ENCODE data around the gene RCAN1.

Gene RCAN1

DNA sequence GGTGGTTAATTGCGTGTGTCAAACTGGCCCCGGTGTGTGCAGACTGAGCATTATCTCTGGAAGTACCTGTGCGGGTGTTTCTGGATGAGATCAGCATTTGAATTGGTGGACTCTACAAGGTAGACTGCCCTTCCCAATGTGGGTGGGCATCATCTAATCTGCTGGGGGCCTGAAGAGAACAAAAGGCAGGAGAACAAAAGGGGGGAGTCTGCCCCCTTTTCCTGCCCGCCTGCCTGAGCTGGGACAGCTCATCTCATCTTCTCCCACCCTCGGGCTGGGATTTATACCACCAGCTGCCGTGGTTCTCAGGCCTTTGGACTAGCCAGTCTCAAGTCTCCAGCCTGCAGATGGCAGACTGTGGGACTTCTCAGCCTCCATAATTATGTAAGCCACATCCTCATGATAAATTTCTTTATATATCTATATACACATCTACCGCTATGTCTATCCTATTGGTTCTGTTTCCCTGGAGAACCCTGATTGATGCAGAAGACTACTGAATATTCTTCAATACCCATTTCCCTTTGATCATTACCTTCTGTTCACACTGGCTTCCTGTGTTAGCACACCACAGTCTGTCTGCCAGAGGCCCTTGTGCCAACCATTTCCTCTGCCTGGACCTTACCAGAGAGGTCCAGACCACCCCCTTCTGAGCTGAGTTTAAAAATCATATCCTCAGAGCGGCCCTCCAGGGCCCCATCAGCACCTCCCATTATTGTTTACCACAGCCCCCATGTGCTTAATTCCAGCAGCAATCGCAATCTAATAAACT, 25.2 kb downstream of the RCAN1 start:
- no peak overlapping the region for H4K91ac ChIP-seq (ENCODE audit: low read depth, low read length)
- H2AFZ ChIP-seq (ENCODE audit: insufficient read depth, low read length, poor library complexity) = no peak overlapping the region
- H4K12ac ChIP-seq (ENCODE audit: low read depth, low read length) = no peak overlapping the region
- no peak overlapping the region for H4K8ac ChIP-seq (ENCODE audit: low read depth, low read length)
- WGBS (ENCODE audit: extremely low coverage, insufficient coverage, insufficient read length) = no CpG with 5 or more reads among the region's 9 CpGs
- H3K4ac ChIP-seq (ENCODE audit: low read depth, low read length) = no peak overlapping the region
- H3K23ac ChIP-seq (ENCODE audit: low read length) = no peak overlapping the region
- H3K27me3 ChIP-seq (ENCODE audit: insufficient read depth, low read length) = no peaks in the 10 kb centered on the region
- H2BK5ac ChIP-seq (ENCODE audit: low read depth, low read length, poor library complexity) = no peak overlapping the region
- no peaks in the 10 kb centered on the region for H3K9me3 ChIP-seq (ENCODE audit: insufficient read depth, low read depth, low read length)
- no peak for DNase-seq
- H3K79me2 ChIP-seq (ENCODE audit: control insufficient read depth, insufficient read depth, low read length, poor library complexity) = no peaks in the 10 kb centered on the region
- no peak overlapping the region for H3K4me3 ChIP-seq (ENCODE audit: low read depth, low read length)
- H3K4me2 ChIP-seq (ENCODE audit: low read length) = no peak overlapping the region
- no peak overlapping the region for H2BK120ac ChIP-seq (ENCODE audit: insufficient read depth, low read length, poor library complexity)
- H3K79me1 ChIP-seq (ENCODE audit: low read length) = peaks cover 2% of the 10 kb centered on the region
- no peak overlapping the region for H3K9ac ChIP-seq (ENCODE audit: low read length)
- peaks cover under 1 to 3% of the 10 kb centered on the region in 2 experiments for H3K4me1 ChIP-seq (ENCODE audit: control insufficient read depth in 1 of 2, insufficient read depth in 2 of 2, low read length in 2 of 2)
- H2AK5ac ChIP-seq (ENCODE audit: low read length) = no peak overlapping the region
- H2BK12ac ChIP-seq (ENCODE audit: low read length) = no peak overlapping the region
- H3K36me3 ChIP-seq (ENCODE audit: control insufficient read depth in 1 of 2, insufficient read depth in 2 of 2, low read length in 2 of 2) = no peaks in the 10 kb centered on the region
- no peak overlapping the region for H3K14ac ChIP-seq (ENCODE audit: low read length)
- H3K18ac ChIP-seq (ENCODE audit: low read length) = no peak overlapping the region
- H3K27ac ChIP-seq (ENCODE audit: low read depth, low read length) = no peak overlapping the region

DNA sequence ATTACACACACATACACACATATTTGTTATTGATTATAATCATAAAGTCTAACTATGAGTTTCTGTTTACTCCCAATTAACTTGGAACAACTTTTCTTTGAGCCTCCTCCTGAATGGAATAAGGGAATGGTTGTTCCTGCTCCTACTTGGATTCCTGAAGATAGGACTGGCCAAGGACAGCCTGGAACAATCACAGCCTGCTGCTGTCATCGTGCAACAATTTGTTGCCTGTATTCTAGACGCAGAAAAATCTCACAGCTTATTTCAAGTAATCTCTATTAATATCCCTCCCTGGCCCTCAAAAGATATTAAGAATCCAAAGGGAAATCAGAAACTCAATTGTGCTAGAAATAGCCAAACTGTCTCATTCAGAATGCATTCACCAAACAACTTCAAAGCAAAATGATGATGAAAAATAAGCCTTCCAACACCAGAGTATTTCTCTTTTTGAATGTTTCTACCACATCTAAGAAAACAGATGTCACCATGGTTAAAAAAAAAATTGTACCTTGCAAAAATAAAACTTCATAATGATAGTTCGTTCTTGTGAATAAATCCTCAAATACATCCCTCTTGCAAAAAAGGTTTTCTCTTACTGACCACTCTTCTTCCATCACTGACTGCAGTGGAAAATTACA, 30.9 kb downstream of the RCAN1 start:
- no CpG with 5 or more reads among the region's 3 CpGs for WGBS (ENCODE audit: extremely low coverage, insufficient coverage, insufficient read length)
- H3K27me3 ChIP-seq (ENCODE audit: insufficient read depth, low read length) = no peaks in the 10 kb centered on the region
- no peak overlapping the region for H2BK12ac ChIP-seq (ENCODE audit: low read length)
- peaks cover 0 to 2% of the 10 kb centered on the region in 2 experiments for H3K4me1 ChIP-seq (ENCODE audit: control insufficient read depth in 1 of 2, insufficient read depth in 2 of 2, low read length in 2 of 2)
- H3K4me2 ChIP-seq (ENCODE audit: low read length) = no peak overlapping the region
- no peak overlapping the region for H2BK120ac ChIP-seq (ENCODE audit: insufficient read depth, low read length, poor library complexity)
- H3K14ac ChIP-seq (ENCODE audit: low read length) = no peak overlapping the region
- H3K9me3 ChIP-seq (ENCODE audit: insufficient read depth, low read depth, low read length) = no peaks in the 10 kb centered on the region
- no peak overlapping the region for H3K27ac ChIP-seq (ENCODE audit: low read depth, low read length)
- no peak overlapping the region for H3K9ac ChIP-seq (ENCODE audit: low read length)
- no peak overlapping the region for H4K91ac ChIP-seq (ENCODE audit: low read depth, low read length)
- no peak overlapping the region for H3K23ac ChIP-seq (ENCODE audit: low read length)
- no peak overlapping the region for H2AFZ ChIP-seq (ENCODE audit: insufficient read depth, low read length, poor library complexity)
- H3K18ac ChIP-seq (ENCODE audit: low read length) = no peak overlapping the region
- no peak overlapping the region for H2BK5ac ChIP-seq (ENCODE audit: low read depth, low read length, poor library complexity)
- no peak overlapping the region for H3K4me3 ChIP-seq (ENCODE audit: low read depth, low read length)
- no peak overlapping the region for H3K4ac ChIP-seq (ENCODE audit: low read depth, low read length)
- H4K12ac ChIP-seq (ENCODE audit: low read depth, low read length) = no peak overlapping the region
- peaks cover 4% of the 10 kb centered on the region for H3K79me1 ChIP-seq (ENCODE audit: low read length)
- H3K36me3 ChIP-seq (ENCODE audit: control insufficient read depth in 1 of 2, insufficient read depth in 2 of 2, low read length in 2 of 2) = no peaks in the 10 kb centered on the region
- no peak overlapping the region for H2AK5ac ChIP-seq (ENCODE audit: low read length)
- no peaks in the 10 kb centered on the region for H3K79me2 ChIP-seq (ENCODE audit: control insufficient read depth, insufficient read depth, low read length, poor library complexity)
- DNase-seq = no peak
- H4K8ac ChIP-seq (ENCODE audit: low read depth, low read length) = no peak overlapping the region

DNA sequence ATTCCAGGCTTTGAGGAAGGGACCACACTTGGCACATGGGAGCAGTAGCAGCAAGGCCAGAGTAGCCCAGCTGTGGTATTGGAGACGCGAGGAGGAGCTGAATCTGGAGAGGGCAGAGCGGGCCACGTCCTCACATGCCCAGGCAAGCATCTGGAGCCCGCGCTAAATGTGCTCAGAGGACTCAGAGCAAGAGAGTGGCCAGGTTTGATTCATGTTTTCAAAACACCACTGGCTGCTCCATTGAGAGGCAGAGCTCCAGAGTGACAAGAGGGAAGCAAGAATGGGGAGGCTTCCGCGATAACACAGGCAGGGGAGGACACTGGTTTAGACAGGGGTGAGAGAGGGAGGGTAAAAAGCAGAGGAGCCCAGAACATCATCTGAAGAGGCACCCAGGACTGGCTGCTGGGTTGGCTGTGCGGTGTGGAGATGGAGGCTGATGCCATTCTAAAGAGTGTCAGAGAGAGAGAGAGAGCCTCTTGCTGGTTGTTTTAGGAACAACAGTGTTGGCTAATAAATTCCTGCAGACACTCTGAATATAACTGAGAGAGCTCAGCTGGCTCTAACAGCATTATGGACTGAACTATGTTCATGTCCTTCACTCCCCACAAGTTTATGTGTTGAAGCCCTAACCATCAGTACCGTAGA, 32.3 kb downstream of the RCAN1 start:
- Histone ChIP-seq H3K27ac (ENCODE audit: low read depth, low read length) (no peak overlapping the region), H2BK12ac (ENCODE audit: low read length) (peak overlapping the region; percentile 74), H3K4me2 (ENCODE audit: low read length) (no peak overlapping the region), H3K36me3 (ENCODE audit: control insufficient read depth in 1 of 2, insufficient read depth in 2 of 2, low read length in 2 of 2) (no peaks in the 10 kb centered on the region), H3K4me3 (ENCODE audit: low read depth, low read length) (no peak overlapping the region), H2BK5ac (ENCODE audit: low read depth, low read length, poor library complexity) (peak overlapping the region; percentile 16), H3K9me3 (ENCODE audit: insufficient read depth, low read depth, low read length) (no peaks in the 10 kb centered on the region), H3K4ac (ENCODE audit: low read depth, low read length) (no peak overlapping the region), H2AK5ac (ENCODE audit: low read length) (peak overlapping the region; percentile 60), H4K8ac (ENCODE audit: low read depth, low read length) (peak overlapping the region; percentile 22), H3K9ac (ENCODE audit: low read length) (no peak overlapping the region), H3K14ac (ENCODE audit: low read length) (peak overlapping the region; percentile 30), H3K23ac (ENCODE audit: low read length) (no peak overlapping the region), H3K18ac (ENCODE audit: low read length) (peak overlapping the region; percentile 30), H4K12ac (ENCODE audit: low read depth, low read length) (no peak overlapping the region), H3K27me3 (ENCODE audit: insufficient read depth, low read length) (no peaks in the 10 kb centered on the region), H4K91ac (ENCODE audit: low read depth, low read length) (peak overlapping the region; percentile 55), H3K79me1 (ENCODE audit: low read length) (peaks cover 4% of the 10 kb centered on the region), H2BK120ac (ENCODE audit: insufficient read depth, low read length, poor library complexity) (peak overlapping the region; percentile 27), H3K4me1 (ENCODE audit: control insufficient read depth in 1 of 2, insufficient read depth in 2 of 2, low read length in 2 of 2) (peaks cover 4 to 7% of the 10 kb centered on the region in 2 experiments), H3K79me2 (ENCODE audit: control insufficient read depth, insufficient read depth, low read length, poor library complexity) (no peaks in the 10 kb centered on the region), H2AFZ (ENCODE audit: insufficient read depth, low read length, poor library complexity) (no peak overlapping the region)
- peak; percentile 32 to 72 for DNase-seq
- no CpG with 5 or more reads among the region's 10 CpGs for WGBS (ENCODE audit: extremely low coverage, insufficient coverage, insufficient read length)

- Histone ChIP-seq H2AK5ac (ENCODE audit: low read length) (no peak overlapping the region), H3K4me2 (ENCODE audit: low read length) (no peak overlapping the region), H3K27ac (ENCODE audit: low read depth, low read length) (no peak overlapping the region), H3K4me1 (ENCODE audit: control insufficient read depth in 1 of 2, insufficient read depth in 2 of 2, low read length in 2 of 2) (peaks cover 4 to 7% of the 10 kb centered on the region in 2 experiments), H3K18ac (ENCODE audit: low read length) (no peak overlapping the region), H3K27me3 (ENCODE audit: insufficient read depth, low read length) (no peaks in the 10 kb centered on the region), H3K4ac (ENCODE audit: low read depth, low read length) (no peak overlapping the region), H3K36me3 (ENCODE audit: control insufficient read depth in 1 of 2, insufficient read depth in 2 of 2, low read length in 2 of 2) (no peaks in the 10 kb centered on the region), H3K9ac (ENCODE audit: low read length) (no peak overlapping the region), H4K91ac (ENCODE audit: low read depth, low read length) (no peak overlapping the region), H3K23ac (ENCODE audit: low read length) (no peak overlapping the region), H3K79me1 (ENCODE audit: low read length) (peaks cover 4% of the 10 kb centered on the region), H4K12ac (ENCODE audit: low read depth, low read length) (no peak overlapping the region), H3K9me3 (ENCODE audit: insufficient read depth, low read depth, low read length) (no peaks in the 10 kb centered on the region), H2BK5ac (ENCODE audit: low read depth, low read length, poor library complexity) (no peak overlapping the region), H3K79me2 (ENCODE audit: control insufficient read depth, insufficient read depth, low read length, poor library complexity) (no peaks in the 10 kb centered on the region), H4K8ac (ENCODE audit: low read depth, low read length) (no peak overlapping the region), H2BK12ac (ENCODE audit: low read length) (no peak overlapping the region), H3K4me3 (ENCODE audit: low read depth, low read length) (no peak overlapping the region), H2AFZ (ENCODE audit: insufficient read depth, low read length, poor library complexity) (no peak overlapping the region), H3K14ac (ENCODE audit: low read length) (no peak overlapping the region), H2BK120ac (ENCODE audit: insufficient read depth, low read length, poor library complexity) (no peak overlapping the region)
- WGBS (ENCODE audit: extremely low coverage, insufficient coverage, insufficient read length) = no CpG with 5 or more reads among the region's 9 CpGs
- peak; percentile 93 to 94 for DNase-seq
These were observed 34.7 kb downstream of the RCAN1 start for GRCh38 chr21:34580181-34580700.

Data from trophoblast cell (in vitro differentiated cells and primary cell).